IPS DF 6.9 (cell line): ENCODE results near the gene DST.
"Not testable (repeated sequence)": the region's sequence is repeated elsewhere in the genome, so short reads cannot be mapped to it uniquely, and the experiment has no call there.

Experiments
- DNase-seq: peaks from one replicate; pipeline ENCODE4 v3.0.0-alpha.2; 2013; ENCODE audit warnings: low read depth, low spot score
- H3K27ac ChIP-seq: one replicate; pipeline ENCODE4 v1.5.1; 2013; ENCODE audit warnings: low read length, control low read depth
- H3K27me3 ChIP-seq: 2 replicates; pipeline ENCODE4 v1.6.1; 2013; ENCODE audit warnings: mild to moderate bottlenecking, low read length; ENCODE audit not compliant: control insufficient read depth, insufficient read depth
- H3K36me3 ChIP-seq: 2 replicates; pipeline ENCODE4 v1.6.1; 2013; ENCODE audit warnings: low read length; ENCODE audit not compliant: control insufficient read depth, insufficient read depth
- H3K4me1 ChIP-seq: 2 replicates; pipeline ENCODE4 v1.6.1; 2013; ENCODE audit warnings: low read length; ENCODE audit not compliant: control insufficient read depth, insufficient read depth
- H3K4me3 ChIP-seq: 2 replicates; pipeline ENCODE4 v1.5.1; 2013; ENCODE audit warnings: mild to moderate bottlenecking, low read length
- H3K9me3 ChIP-seq: 2 replicates; pipeline ENCODE4 v1.6.1; 2013; ENCODE audit warnings: low read length, inconsistent platforms; ENCODE audit not compliant: control insufficient read depth, insufficient read depth
- WGBS: extraction: QIAGEN DNeasy Blood & Tissue Kit; methylation state at CpG from one replicate; pipeline ENCODE4 v1.1.7; 2013; ENCODE audit warnings: mixed read lengths, missing lambda C conversion rate; ENCODE audit not compliant: insufficient read length, insufficient coverage; 5-methylcytosine and 5-hydroxymethylcytosine counted together

The DST gene

DNA sequence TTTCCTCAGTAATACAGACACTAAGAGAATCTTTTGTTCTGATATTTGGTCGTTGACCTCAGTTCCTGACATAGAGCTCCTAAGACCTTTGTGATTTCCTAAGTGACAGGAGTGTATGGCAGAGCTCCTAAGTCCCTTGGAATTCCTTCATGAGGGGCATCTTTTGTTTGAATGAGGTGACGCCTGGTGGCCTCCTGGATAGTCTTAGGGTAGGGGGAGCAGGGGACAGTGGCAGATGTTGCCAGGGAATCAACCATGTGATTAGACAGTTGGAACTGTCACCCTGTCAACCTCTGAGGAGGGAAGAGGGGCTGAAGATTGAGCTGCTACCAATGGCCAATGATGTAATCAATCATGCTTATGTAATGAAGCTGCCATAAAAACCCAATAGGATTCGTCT is 67.0 kb downstream of the DST start:
- Histone ChIP-seq H3K27me3 (no peaks in the 10 kb centered on the region), H3K36me3 (no peaks in the 10 kb centered on the region), H3K4me3 (no peak overlapping the region), H3K27ac (no peak overlapping the region), H3K4me1 (no peaks in the 10 kb centered on the region), H3K9me3 (no peaks in the 10 kb centered on the region)
- WGBS: no CpG with 5 or more reads among the region's 3 CpGs
- DNase-seq: no peak

DNA sequence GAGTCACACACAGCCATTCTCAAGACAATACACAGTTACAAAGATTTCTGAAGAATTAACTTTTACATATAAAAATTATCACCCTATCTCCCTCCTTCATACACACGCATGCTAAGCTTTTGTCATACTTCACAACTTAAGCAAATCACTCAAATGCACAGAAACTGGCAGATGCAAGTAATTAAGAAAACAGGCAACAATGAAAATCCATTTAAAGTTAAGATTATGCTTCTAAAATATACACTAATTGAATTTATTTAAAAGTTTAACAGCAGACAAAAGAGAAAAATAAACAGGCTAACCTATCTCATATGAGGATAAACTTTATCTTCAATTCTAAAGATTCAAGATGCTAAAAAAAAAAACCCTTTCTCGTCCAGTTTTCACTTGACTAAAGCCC is 68.4 kb downstream of the DST start:
- WGBS: 100% methylated on average over 1 of the region's 2 CpGs
- no peak for DNase-seq
- H3K27ac ChIP-seq: no peak overlapping the region

DNA sequence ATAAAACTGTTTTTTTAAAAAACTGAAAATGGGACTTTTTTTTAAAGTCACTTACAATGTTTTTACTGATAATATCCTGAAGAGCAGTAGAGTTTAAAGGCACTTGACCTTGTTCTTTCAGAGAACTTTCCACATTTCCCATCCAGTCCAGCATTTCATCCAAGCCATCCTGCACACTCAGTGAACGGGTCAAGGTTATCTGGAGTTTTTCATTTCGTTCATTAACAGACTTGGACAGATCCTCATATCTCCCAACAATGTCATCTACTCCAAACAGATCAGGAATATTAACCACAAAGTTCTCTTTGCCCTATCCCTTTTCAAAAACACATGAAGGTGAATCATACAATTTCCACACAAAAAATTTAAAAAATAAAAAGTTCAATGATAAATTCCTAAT is 69.1 kb downstream of the DST start:
- Histone ChIP-seq H3K9me3 (no peaks in the 10 kb centered on the region), H3K27ac (no peak overlapping the region), H3K4me1 (no peaks in the 10 kb centered on the region), H3K36me3 (no peaks in the 10 kb centered on the region), H3K4me3 (no peak overlapping the region), H3K27me3 (no peaks in the 10 kb centered on the region)
- no peak for DNase-seq
- WGBS: no CpG with 5 or more reads among the region's 2 CpGs

More for the DNA sequence above, 68.4 kb downstream of the DST start:
- Histone ChIP-seq H3K36me3 (no peaks in the 10 kb centered on the region), H3K9me3 (no peaks in the 10 kb centered on the region), H3K4me1 (no peaks in the 10 kb centered on the region), H3K27me3 (no peaks in the 10 kb centered on the region), H3K4me3 (no peak overlapping the region)

DNA sequence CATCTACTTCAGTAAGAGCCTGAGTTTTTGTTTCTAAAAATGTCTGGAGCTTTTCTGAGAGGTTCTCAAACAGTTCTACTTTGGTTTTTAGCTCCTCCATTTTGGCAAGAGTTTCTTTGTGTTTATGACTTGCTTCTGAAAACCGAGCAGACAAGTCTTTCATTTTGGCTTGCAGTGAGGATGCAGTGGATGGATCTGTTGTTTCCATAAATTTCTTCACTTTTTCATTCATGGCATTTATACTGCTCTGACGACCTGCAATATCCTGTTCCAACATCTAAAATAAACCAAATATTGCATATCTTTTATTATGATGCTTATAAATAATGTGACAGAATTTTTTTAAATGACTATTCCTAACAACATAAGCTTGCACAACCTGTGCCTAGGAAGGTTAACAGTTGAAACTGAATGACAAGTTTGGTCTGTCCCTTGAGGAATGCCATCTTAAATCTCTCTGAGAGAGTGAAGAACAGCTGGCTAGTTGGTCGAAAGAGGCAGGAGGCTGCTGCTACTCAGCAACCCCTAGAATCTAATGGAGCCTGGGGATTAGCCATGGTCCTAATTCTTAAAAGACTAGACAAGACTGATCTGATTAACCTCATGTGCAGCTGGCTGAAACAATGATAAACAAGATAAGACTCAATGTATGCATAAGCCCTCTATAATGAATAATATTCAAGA is 69.8 kb downstream of the DST start:
- Histone ChIP-seq H3K36me3 (no peaks in the 10 kb centered on the region), H3K4me3 (no peak overlapping the region), H3K27ac (no peak overlapping the region), H3K9me3 (no peaks in the 10 kb centered on the region), H3K4me1 (no peaks in the 10 kb centered on the region), H3K27me3 (no peaks in the 10 kb centered on the region)
- WGBS: 100% methylated on average over 1 of the region's 3 CpGs
- no peak for DNase-seq

DNA sequence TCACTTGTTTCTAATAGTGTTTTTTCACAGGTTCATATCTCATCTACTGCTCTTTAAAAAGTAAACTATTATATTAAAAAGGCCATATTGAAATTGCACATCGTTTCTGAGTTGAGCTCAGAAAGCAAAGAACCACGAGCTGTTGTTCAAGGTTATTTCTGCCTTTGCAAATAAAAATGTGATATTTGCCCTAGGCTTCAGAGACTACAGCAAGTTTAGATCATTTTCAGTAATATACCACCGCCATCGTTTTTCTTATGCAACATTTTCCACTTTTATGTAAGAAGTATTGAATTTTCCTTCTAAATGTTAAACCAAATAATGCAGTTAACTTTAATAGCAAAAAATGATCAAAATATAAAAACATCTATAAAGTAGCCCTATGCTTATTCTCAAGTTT is 71.1 kb downstream of the DST start:
- Histone ChIP-seq H3K27me3 (no peaks in the 10 kb centered on the region), H3K36me3 (no peaks in the 10 kb centered on the region), H3K9me3 (no peaks in the 10 kb centered on the region), H3K27ac (no peak overlapping the region), H3K4me3 (no peak overlapping the region), H3K4me1 (no peaks in the 10 kb centered on the region)
- no CpG with 5 or more reads among the region's 4 CpGs for WGBS
- no peak for DNase-seq

- Histone ChIP-seq H3K27ac (no peak overlapping the region), H3K4me3 (no peak overlapping the region), H3K27me3 (no peaks in the 10 kb centered on the region), H3K4me1 (no peaks in the 10 kb centered on the region), H3K36me3 (no peaks in the 10 kb centered on the region), H3K9me3 (no peaks in the 10 kb centered on the region)
- WGBS: no CpG with 5 or more reads among the region's 8 CpGs
- no peak for DNase-seq
Observed at GRCh38 chr6:56570413-56571359, 72.0 kb downstream of the DST start.

- H3K36me3 ChIP-seq: no peaks in the 10 kb centered on the region
- no peak overlapping the region for H3K4me3 ChIP-seq
- no peaks in the 10 kb centered on the region for H3K27me3 ChIP-seq
- no peaks in the 10 kb centered on the region for H3K9me3 ChIP-seq
- no peak for DNase-seq
- no peaks in the 10 kb centered on the region for H3K4me1 ChIP-seq
- no peak overlapping the region for H3K27ac ChIP-seq
Observed at GRCh38 chr6:56567501-56567900, 75.2 kb downstream of the DST start.

- H3K27me3 ChIP-seq, H3K4me3 ChIP-seq, H3K4me1 ChIP-seq, DNase-seq, H3K9me3 ChIP-seq, H3K36me3 ChIP-seq, H3K27ac ChIP-seq: not testable (repeated sequence)
- no CpG with 5 or more reads among the region's 4 CpGs for WGBS
Observed at GRCh38 chr6:56562730-56563129, 80.0 kb downstream of the DST start.

- no CpG with 5 or more reads among the region's 1 CpG for WGBS
- Histone ChIP-seq H3K9me3 (no peaks in the 10 kb centered on the region), H3K4me3 (no peak overlapping the region), H3K36me3 (peaks cover 12% of the 10 kb centered on the region; the same call in 1 of the 2 replicates), H3K27me3 (no peaks in the 10 kb centered on the region), H3K27ac (no peak overlapping the region), H3K4me1 (no peaks in the 10 kb centered on the region)
- DNase-seq: no peak
Observed at GRCh38 chr6:56556751-56557540, 85.7 kb downstream of the DST start.

DNA sequence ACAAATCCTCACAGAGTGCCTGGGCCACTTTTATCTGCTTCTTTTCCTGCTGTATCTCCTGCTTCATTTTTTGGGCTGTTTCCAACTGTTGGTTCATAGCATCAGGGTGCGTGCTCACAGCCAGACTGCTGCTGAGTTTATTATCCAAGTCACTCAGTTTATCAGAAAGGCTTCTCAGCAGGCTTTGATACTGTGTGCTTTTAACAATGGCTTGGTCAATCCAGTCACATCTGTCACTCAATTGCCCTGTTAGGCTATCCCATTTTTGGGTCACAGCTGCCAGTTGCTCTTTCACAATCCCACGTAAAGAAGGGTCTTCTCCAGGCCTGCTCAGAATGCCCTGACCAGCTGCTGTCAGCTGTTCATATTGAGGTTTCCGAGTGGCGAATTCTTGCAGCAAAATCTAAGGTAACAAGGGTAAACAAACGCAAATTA is 87.2 kb downstream of the DST start:
- DNase-seq: no peak
- no peak overlapping the region for H3K4me3 ChIP-seq
- H3K27ac ChIP-seq: no peak overlapping the region
- H3K4me1 ChIP-seq: no peaks in the 10 kb centered on the region
- H3K36me3 ChIP-seq: peaks cover 10% of the 10 kb centered on the region; the same call in 1 of the 2 replicates
- no peaks in the 10 kb centered on the region for H3K9me3 ChIP-seq
- no CpG with 5 or more reads among the region's 5 CpGs for WGBS
- no peaks in the 10 kb centered on the region for H3K27me3 ChIP-seq
